PC-9 (cell line): Measurements from ENCODE around the gene L1CAM. TPM values are rescaled to one million over a fixed set of nuclear protein-coding genes. Genes with fewer than 3 reads are reported as not detected.
A peak's percentile ranks its signal among the peaks of the same experiment; 100 is the strongest.

Experiments
- BruUV-seq: library from RNA; stranded (reverse); fragments of 400-500 nt; replicated peaks from 2 replicates; lab custom pipeline; 2021; lab: Mats Ljungman, UMichigan
- CTCF ChIA-PET: fragments of 300-600 bp; sonication (Branson Sonifier 250); formaldehyde crosslinking; loops from one replicate; lab custom pipeline; 2022; ENCODE audit warnings: antibody characterized with exemption; lab: Charles Lee
- POLR2A ChIA-PET: fragments of 300-600 bp; sonication (Branson Sonifier 250); formaldehyde crosslinking; loops from one replicate; lab custom pipeline; 2022; ENCODE audit warnings: antibody characterized with exemption; ENCODE audit not compliant: unreplicated experiment; lab: Charles Lee
- DNase-seq, 2 experiments: peaks; one replicate each; pipeline versions ENCODE4 v3.0.0 to v3.0.0-alpha.2; 2015 to 2022; ENCODE audit warnings: mixed read lengths in 1 of 2
- H2AFZ ChIP-seq: fragments of 200-600 bp; sonication (generic); 2 replicates; pipeline ENCODE4 v1.8.1; 2017; ENCODE audit warnings: antibody characterized with exemption
- H3F3A ChIP-seq: fragments of 200-600 bp; sonication (generic); 2 replicates; pipeline ENCODE4 v1.8.1; 2017; ENCODE audit warnings: antibody characterized with exemption, mild to moderate bottlenecking, low read depth; ENCODE audit not compliant: insufficient read depth
- H3K27ac ChIP-seq: fragments of 200-600 bp; sonication (generic); 2 replicates; pipeline ENCODE4 v1.6.1; 2016; ENCODE audit warnings: mixed run types
- H3K27me3 ChIP-seq: fragments of 200-600 bp; sonication (generic); 2 replicates; pipeline ENCODE4 v1.6.1; 2016; ENCODE audit warnings: low read depth, mixed run types; ENCODE audit not compliant: insufficient read depth
- H3K36me3 ChIP-seq: fragments of 200-600 bp; sonication (generic); 2 replicates; pipeline ENCODE4 v1.6.1; 2016; ENCODE audit warnings: low read depth, mixed run types
- H3K4me1 ChIP-seq: fragments of 200-600 bp; sonication (generic); replicated peaks from 2 replicates; pipeline ENCODE4 v1.6.1; 2016; ENCODE audit warnings: mixed run types; ENCODE audit not compliant: insufficient read depth
- H3K4me2 ChIP-seq: fragments of 200-600 bp; sonication (generic); 2 replicates; pipeline ENCODE4 v1.6.1; 2017; ENCODE audit warnings: mixed run types
- H3K4me3 ChIP-seq: fragments of 200-600 bp; sonication (generic); 2 replicates; pipeline ENCODE4 v1.6.1; 2016; ENCODE audit warnings: mixed run types
- H3K79me2 ChIP-seq: fragments of 200-600 bp; sonication (generic); 2 replicates; pipeline ENCODE4 v1.6.1; 2017; ENCODE audit warnings: low read depth, mixed run types
- H3K9me2 ChIP-seq: fragments of 200-600 bp; sonication (generic); 2 replicates; pipeline ENCODE4 v1.8.1; 2017; ENCODE audit warnings: mild to moderate bottlenecking; ENCODE audit not compliant: insufficient read depth
- H3K9me3 ChIP-seq: fragments of 200-600 bp; sonication (generic); 2 replicates; pipeline ENCODE4 v1.8.1; 2016; ENCODE audit warnings: low read depth; ENCODE audit not compliant: insufficient read depth
- H4K20me1 ChIP-seq: fragments of 200-600 bp; sonication (generic); 2 replicates; pipeline ENCODE4 v1.8.1; 2017; ENCODE audit not compliant: insufficient read depth
- EZH2 ChIP-seq: fragments of 200-600 bp; sonication (generic); IDR thresholded peaks from 2 replicates; pipeline ENCODE4 v1.8.0; 2017; ENCODE audit warnings: antibody characterized with exemption, low read depth
- intact Hi-C: fragments of 100-400 bp; cut with micrococcal nuclease; formaldehyde crosslinking; loops from one replicate; pipeline ENCODE4 v1.10.0; 2022; ENCODE audit not compliant: unreplicated experiment
- total RNA-seq: library from RNA; stranded (reverse); gene quantifications from 2 replicates; pipeline ENCODE4 v1.2.3, GENCODE V29; 2021
- TF ChIP-seq, protein P1 (sequence below): fragments of 200-600 bp; sonication (generic); conservative IDR thresholded peaks from 2 replicates; pipeline ENCODE4 v1.6.1; 2017; ENCODE audit warnings: mixed run types, antibody characterized with exemption, mild to moderate bottlenecking, moderate library complexity

The L1CAM gene
- total RNA-seq, 1 experiment from 2014 or later, result 68.8 TPM

DNA sequence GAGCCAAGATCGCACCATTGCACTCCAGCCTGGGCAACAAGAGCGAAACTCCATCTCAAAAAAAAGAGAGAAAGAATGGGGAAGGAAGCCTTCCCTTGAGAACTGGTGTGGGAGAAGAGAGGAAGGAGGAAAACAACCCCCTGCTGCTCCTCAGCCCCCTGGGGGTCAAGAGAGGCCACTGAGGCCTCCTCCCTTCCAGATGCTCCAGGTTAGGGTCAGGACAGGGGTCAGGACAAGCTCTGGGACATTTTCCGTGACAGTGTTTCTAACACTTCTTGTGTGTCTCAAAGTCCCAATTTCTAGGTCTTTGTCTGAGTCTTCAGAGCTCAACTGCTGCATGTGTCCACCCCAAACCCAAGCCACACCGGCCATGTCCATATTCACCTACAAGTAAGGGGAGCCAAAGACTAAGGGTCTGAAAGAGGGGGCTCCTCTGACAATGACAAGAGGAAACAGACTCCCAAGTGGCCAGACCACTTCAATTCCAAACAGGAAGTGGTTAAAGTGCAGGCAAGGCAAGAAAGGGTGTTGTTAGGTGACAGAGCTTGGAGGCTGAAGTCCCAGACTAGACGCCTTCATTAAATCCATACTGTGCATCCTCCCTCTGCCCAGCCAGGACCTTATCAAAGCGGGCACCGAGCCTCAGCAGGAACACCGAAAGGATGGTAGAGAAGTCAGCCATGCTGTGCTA, 8.3 kb downstream of the L1CAM start:
- ChIA-PET CTCF (no interaction called here), POLR2A (interaction anchor here (0.6 kb wide), 1 partner anchor 17 kb away, joined by 10 read pairs; no protein-coding TSS in a partner anchor)
- BruUV-seq, result no TSS peak
- no peaks in the 10 kb centered on the region for H3K36me3 ChIP-seq
- no peaks in the 10 kb centered on the region for H3K4me1 ChIP-seq
- H3K9me3 ChIP-seq, result no peaks in the 10 kb centered on the region
- no peak overlapping the region for H2AFZ ChIP-seq
- no peak overlapping the region for H3K27ac ChIP-seq
- no peak for TF ChIP-seq EZH2
- TF ChIP-seq, protein P1, sequence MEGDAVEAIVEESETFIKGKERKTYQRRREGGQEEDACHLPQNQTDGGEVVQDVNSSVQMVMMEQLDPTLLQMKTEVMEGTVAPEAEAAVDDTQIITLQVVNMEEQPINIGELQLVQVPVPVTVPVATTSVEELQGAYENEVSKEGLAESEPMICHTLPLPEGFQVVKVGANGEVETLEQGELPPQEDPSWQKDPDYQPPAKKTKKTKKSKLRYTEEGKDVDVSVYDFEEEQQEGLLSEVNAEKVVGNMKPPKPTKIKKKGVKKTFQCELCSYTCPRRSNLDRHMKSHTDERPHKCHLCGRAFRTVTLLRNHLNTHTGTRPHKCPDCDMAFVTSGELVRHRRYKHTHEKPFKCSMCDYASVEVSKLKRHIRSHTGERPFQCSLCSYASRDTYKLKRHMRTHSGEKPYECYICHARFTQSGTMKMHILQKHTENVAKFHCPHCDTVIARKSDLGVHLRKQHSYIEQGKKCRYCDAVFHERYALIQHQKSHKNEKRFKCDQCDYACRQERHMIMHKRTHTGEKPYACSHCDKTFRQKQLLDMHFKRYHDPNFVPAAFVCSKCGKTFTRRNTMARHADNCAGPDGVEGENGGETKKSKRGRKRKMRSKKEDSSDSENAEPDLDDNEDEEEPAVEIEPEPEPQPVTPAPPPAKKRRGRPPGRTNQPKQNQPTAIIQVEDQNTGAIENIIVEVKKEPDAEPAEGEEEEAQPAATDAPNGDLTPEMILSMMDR, result no peak
- H3K4me3 ChIP-seq, result no peak overlapping the region
- H4K20me1 ChIP-seq, result no peaks in the 10 kb centered on the region
- intact Hi-C loops, result no loop called here
- no peaks in the 10 kb centered on the region for H3K79me2 ChIP-seq
- no peaks in the 10 kb centered on the region for H3K27me3 ChIP-seq
- no peak overlapping the region for H3K4me2 ChIP-seq
- no peaks in the 10 kb centered on the region for H3K9me2 ChIP-seq
- no peaks in the 10 kb centered on the region for H3F3A ChIP-seq
- DNase-seq, result no peak

DNA sequence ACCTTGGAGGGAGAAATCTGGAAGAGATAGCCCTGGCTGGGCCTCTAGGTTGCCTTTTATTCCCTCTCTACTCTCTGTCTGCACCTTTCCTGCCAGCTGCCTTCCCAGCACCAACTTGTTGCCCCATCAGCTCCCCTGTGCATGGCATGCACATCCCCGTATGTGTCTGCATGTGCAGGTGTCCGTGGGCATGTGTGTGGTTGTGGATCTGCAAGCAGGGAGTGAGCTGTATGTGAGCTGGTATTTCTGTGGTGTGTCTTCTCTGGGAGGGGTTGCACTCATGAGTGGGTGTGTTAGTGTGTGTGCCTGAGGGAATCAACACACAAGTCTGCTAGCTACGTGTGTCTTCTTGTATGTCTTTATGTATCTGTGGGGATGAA, 9.9 kb downstream of the L1CAM start:
- H4K20me1 ChIP-seq, result no peaks in the 10 kb centered on the region
- DNase-seq, result no peak
- H3K9me3 ChIP-seq, result no peaks in the 10 kb centered on the region
- ChIA-PET CTCF (no interaction called here), POLR2A (no interaction called here)
- no peak for TF ChIP-seq EZH2
- TF ChIP-seq, protein P1, result no peak
- H3K4me2 ChIP-seq, result no peak overlapping the region
- no peaks in the 10 kb centered on the region for H3F3A ChIP-seq
- H3K79me2 ChIP-seq, result no peaks in the 10 kb centered on the region
- no peaks in the 10 kb centered on the region for H3K4me1 ChIP-seq
- H3K36me3 ChIP-seq, result no peaks in the 10 kb centered on the region
- intact Hi-C loops, result no loop called here
- BruUV-seq, result no TSS peak
- H2AFZ ChIP-seq, result no peak overlapping the region
- H3K27me3 ChIP-seq, result no peaks in the 10 kb centered on the region
- H3K9me2 ChIP-seq, result no peaks in the 10 kb centered on the region
- H3K27ac ChIP-seq, result no peak overlapping the region
- H3K4me3 ChIP-seq, result no peak overlapping the region

DNA sequence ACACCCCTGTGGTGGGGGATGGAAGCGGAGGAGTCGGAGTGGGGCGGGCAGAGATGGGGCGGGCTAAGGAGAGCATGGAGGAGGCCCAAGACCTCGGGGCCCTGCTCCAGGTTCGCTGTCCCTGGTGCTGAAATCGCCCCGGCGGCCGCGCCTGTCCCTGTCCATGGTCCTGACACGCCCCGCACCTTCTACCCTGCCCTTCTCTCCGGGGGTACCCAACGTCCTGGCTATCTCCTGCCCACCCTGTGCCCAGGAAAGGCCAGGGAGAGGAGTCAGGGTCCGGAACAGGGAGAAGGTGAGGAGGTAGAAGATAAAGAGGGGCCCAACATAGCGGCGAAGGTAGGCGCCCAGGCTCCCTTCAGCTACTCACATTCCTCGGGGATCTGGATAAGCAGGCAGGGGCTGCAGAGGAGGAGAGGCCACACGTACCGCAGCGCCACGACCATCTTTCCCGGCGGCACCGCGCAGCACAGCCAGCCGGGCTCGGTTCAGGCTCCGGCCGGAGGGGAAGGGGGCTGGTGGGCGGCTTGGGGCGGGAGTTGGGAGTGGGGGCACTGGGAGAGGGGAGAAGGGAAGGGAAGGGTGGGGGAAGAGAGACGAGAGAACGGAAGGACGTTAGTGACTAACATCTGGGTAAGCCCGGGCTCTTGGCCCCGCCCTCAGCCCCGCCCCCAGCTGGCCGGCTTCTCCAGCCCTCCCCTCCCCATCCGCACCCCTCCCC, 10.4 kb downstream of the L1CAM start:
- no peak overlapping the region for H3K4me2 ChIP-seq

More for the DNA sequence above, 10.4 kb downstream of the L1CAM start:
- no peak overlapping the region for H3K27ac ChIP-seq
- H3F3A ChIP-seq, result no peaks in the 10 kb centered on the region
- no TSS peak for BruUV-seq
- H3K36me3 ChIP-seq, result no peaks in the 10 kb centered on the region
- no peaks in the 10 kb centered on the region for H3K27me3 ChIP-seq
- no peak overlapping the region for H2AFZ ChIP-seq
- peak in 1 of 2 experiments; percentile 67 for DNase-seq
- ChIA-PET CTCF (no interaction called here), POLR2A (no interaction called here)
- H3K9me2 ChIP-seq, result no peaks in the 10 kb centered on the region
- H3K4me3 ChIP-seq, result no peak overlapping the region
- intact Hi-C loops, result no loop called here
- no peaks in the 10 kb centered on the region for H3K4me1 ChIP-seq
- TF ChIP-seq EZH2, result no peak
- TF ChIP-seq, protein P1, result no peak
- H4K20me1 ChIP-seq, result no peaks in the 10 kb centered on the region
- no peaks in the 10 kb centered on the region for H3K9me3 ChIP-seq
- H3K79me2 ChIP-seq, result no peaks in the 10 kb centered on the region
